Panc1 (cell line): Measurements from ENCODE around the gene MUC16.

Experiments
- TCF7L2 ChIP-seq: IDR thresholded peaks from 2 replicates; pipeline ENCODE4 v1.6.1; 2011; ENCODE audit warnings: mild to moderate bottlenecking, low read depth, low read length, inconsistent platforms
- TF ChIP-seq, protein P1 (sequence below): fragments of 450-650 bp; IDR thresholded peaks from 2 replicates; pipeline ENCODE4 v1.5.1; 2017; ENCODE audit warnings: mild to moderate bottlenecking
- TF ChIP-seq, protein P2 (sequence below), 2 experiments: IDR thresholded peaks; 2 replicates each; pipeline ENCODE4 v1.6.1; 2011 to 2012; ENCODE audit warnings: low read depth in 2 of 2, control low read depth in 1 of 2, low read length in 1 of 2, mild to moderate bottlenecking in 1 of 2, moderate library complexity in 1 of 2; ENCODE audit not compliant: insufficient read depth in 1 of 2

DNA sequence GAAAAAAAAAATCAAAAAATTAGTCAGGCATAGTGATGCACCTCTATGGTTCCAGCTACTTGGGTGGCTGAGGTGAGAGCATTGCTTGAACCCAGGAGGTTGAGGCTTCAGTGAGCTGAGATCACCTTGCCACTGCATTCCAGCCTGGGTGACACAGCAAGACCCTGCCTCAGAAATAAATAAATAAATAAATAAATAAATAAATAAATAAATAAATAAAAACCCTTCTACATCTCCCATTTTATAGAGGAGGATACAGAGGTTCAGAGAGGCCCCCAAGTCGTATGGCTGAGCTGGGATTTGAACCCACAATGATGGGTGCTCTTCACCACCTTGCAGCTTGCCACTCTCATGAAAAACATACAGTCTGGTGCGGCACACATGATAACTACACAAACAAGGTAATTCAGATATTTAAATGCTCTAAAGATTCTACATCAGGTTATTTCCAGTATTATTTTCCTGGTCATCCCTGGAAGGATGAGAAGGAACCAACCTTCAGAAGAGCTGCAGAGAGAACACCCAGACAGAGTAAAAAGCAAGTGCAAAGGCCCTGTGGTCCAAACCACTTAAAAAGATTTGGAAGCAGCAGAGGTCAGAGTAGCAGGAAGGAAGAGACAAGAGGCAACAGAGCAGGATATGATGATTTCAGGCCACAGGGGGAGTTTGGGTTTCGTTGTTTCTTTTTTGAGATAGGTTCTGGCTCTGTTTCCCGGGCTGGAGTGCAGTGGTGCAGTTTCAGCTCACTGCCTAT lies 47.5 kb upstream of the MUC16 start:
- TF ChIP-seq, protein P1, sequence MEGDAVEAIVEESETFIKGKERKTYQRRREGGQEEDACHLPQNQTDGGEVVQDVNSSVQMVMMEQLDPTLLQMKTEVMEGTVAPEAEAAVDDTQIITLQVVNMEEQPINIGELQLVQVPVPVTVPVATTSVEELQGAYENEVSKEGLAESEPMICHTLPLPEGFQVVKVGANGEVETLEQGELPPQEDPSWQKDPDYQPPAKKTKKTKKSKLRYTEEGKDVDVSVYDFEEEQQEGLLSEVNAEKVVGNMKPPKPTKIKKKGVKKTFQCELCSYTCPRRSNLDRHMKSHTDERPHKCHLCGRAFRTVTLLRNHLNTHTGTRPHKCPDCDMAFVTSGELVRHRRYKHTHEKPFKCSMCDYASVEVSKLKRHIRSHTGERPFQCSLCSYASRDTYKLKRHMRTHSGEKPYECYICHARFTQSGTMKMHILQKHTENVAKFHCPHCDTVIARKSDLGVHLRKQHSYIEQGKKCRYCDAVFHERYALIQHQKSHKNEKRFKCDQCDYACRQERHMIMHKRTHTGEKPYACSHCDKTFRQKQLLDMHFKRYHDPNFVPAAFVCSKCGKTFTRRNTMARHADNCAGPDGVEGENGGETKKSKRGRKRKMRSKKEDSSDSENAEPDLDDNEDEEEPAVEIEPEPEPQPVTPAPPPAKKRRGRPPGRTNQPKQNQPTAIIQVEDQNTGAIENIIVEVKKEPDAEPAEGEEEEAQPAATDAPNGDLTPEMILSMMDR = no peak
- TF ChIP-seq, protein P2, sequence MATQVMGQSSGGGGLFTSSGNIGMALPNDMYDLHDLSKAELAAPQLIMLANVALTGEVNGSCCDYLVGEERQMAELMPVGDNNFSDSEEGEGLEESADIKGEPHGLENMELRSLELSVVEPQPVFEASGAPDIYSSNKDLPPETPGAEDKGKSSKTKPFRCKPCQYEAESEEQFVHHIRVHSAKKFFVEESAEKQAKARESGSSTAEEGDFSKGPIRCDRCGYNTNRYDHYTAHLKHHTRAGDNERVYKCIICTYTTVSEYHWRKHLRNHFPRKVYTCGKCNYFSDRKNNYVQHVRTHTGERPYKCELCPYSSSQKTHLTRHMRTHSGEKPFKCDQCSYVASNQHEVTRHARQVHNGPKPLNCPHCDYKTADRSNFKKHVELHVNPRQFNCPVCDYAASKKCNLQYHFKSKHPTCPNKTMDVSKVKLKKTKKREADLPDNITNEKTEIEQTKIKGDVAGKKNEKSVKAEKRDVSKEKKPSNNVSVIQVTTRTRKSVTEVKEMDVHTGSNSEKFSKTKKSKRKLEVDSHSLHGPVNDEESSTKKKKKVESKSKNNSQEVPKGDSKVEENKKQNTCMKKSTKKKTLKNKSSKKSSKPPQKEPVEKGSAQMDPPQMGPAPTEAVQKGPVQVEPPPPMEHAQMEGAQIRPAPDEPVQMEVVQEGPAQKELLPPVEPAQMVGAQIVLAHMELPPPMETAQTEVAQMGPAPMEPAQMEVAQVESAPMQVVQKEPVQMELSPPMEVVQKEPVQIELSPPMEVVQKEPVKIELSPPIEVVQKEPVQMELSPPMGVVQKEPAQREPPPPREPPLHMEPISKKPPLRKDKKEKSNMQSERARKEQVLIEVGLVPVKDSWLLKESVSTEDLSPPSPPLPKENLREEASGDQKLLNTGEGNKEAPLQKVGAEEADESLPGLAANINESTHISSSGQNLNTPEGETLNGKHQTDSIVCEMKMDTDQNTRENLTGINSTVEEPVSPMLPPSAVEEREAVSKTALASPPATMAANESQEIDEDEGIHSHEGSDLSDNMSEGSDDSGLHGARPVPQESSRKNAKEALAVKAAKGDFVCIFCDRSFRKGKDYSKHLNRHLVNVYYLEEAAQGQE (IDR thresholded peaks at IDR 0.05; ENCODE audit: insufficient read depth in 1 of 2, low read depth in 2 of 2, low read length in 1 of 2) = no peak
- TF ChIP-seq TCF7L2 = no peak
